GM15510 (cell line): ENCODE results near the gene FBXO8.

ENCODE experiments used
- POLR2A ChIP-seq: IDR thresholded peaks from 3 replicates; pipeline ENCODE4 v1.6.1; 2011; ENCODE audit warnings: borderline replicate concordance; ENCODE audit not compliant: insufficient read length; ENCODE audit errors: extremely low read depth

The FBXO8 gene

DNA sequence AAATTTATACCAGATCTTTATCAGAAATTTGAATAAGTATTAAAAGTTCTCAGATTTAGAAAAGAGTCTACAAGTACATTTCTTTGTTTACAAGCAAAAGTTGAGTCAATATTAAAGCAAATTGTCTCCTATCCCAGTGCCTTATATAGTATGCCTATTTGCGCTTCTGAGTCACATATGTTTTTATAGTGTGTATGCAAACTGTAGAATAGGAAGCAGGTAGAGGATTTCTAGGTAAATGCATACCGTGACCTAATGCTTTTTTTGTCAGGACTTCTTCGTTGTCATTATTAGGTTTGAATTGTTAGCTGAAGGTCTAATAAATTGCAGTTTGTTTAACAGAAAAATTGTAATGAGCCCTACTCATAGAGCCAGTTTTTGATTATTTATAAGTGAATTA, 22.5 kb upstream of the FBXO8 start:
- no peak for TF ChIP-seq POLR2A

DNA sequence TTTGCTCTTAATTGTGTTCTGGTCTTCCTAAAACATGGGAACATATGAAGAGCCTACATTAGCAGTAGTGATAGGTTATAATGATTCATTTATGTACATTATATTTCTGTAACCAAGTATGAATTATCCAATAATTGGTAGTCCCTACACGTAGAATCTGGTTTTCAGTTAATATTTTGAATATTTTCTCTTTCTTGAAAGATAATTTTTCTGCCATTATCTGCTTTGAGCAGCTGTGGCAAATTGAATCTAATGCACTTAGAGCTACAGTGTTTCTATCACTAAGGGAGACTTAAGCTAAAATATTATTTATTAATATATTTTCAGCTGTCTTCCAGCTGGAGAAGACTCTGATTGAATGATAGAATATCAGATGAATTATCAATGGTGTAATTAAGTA, 21.2 kb upstream of the FBXO8 start:
- no peak for TF ChIP-seq POLR2A

DNA sequence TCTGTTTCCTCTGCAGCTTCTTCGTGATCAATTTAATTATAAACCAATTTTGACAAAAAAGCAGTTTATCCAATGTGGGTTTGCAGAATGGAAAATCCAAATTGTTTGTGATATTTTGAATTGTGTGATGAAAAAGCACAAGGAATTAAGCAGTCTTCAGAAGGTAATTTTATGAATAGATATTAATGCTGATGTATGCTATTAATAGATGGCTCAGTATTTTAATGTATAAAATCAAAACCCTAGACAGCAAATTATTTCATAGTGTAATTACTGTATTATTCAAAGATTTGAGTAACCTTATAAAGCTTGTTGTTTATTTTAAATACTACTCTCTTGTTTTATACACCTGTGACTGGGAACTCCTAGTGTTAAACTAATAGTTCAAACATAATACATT, 20.2 kb upstream of the FBXO8 start:
- TF ChIP-seq POLR2A, result no peak

DNA sequence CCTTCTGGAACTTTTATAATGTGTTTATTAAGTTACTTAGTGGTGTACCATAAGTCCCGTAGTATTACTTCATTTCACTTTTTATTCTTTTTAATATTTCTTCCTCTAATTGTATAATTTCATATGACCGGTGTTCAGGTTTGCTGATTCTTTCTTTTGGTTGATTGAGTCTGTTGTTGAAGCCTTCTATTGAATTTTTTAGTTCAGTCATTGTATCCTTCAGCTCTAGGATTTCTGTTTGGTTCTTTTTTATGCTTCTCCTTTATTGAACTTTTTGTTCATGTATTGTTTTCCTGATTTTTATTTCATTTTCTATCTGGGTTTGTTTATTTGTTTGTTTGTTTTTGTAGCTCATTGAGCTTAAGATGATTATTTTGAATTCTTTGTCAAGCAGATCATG, 9.0 kb upstream of the FBXO8 start:
- no peak for TF ChIP-seq POLR2A

- TF ChIP-seq POLR2A, result no peak
Measured at GRCh38 chr4:174286870-174287269, 3.4 kb upstream of the FBXO8 start.

DNA sequence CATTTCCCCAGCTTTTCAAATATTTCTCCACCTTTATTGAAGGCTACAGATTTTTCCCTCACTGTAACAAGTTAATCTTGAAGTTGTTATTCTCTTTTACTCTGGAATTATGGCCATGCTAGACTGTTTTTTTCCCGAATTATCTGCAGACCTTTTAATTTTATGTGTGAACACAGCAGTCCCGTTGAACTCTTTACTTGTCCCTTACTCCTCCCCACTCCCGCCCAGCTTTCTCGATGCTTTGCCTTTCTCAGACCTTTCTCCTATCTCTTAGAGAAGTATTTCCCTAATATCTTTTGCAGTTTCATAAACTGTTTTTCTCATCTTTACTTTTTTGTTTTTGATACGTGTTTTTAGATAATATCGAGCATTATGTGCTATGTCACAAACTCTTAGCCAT, 1.0 kb upstream of the FBXO8 start:
- TF ChIP-seq POLR2A, result no peak

DNA sequence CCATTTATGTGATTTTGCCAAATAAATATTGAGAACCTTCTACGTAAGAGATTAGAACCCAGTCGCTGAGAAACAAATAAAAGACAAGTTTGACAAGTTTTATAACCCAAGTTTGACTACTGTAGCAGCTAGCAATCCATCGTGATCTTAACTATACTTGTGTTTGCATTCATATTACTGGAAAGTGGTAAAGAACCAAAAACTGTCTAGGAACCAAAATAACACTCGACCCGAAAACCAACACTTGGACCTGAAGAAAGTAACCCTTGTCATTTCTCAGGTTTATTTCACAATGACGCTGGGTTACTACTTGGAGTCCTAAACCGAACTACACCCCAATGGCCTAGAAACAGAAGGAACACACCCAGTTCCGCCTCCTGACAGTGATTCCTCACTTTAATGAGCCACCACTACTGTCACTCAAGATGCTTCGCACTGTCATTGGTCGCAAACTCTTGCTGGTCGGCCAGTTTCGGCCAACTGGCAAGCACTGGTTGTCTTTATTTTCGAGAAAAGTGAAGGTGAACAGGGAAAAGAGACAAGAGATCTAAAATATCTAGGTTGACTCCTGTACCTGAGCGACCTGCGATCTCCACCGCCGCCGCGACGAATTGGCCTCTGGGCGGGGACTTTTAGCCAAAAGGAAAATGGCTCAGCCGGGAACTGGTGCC, 496 bp downstream of the FBXO8 start:
- no peak for TF ChIP-seq POLR2A

DNA sequence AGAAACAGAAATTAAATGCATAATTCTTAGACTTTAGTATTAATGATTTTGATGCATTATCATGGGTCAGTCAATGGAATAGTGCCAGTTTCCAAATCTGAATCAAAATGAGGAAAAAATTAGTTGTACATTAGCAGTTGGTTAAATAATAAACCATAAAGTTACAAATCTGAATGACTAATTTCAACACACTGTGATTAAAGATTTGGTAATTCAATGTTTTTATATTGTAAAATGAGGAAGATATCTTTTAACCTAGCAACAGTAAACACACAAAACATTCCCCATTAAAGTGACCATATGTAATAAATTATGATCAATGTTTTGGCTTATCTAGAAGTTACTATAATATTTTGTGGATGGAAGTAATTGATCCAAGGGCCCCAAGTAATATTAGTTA, 1.6 kb downstream of the FBXO8 start:
- TF ChIP-seq POLR2A, result no peak

DNA sequence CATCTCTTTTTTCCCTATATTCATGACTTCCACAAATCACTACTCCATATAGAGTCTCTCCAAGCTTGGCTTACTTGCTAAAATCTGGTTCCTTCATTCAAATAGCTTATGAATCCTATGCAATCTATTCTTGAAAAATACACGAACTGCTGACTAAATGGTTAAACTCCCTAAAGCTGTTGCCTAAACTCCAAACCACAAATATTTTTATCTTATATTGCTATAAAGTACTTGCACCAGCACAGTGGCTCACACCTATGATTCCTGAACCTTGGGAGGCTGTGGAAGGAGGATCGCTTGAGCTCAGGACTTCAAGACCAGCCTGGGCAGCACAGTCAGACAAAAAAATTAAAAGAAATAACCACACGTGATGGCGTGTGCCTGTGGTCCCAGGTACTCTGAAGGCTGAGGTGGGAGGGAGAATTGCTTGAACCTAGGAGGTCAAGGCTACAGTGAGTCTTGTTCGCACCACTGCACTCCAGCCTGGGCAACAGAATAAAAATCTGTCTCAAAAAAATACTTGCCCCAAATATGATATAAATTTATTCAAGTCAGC, 2.2 kb downstream of the FBXO8 start:
- no peak for TF ChIP-seq POLR2A

GRCh38 chr4:174279433-174280155, 3.9 kb downstream of the FBXO8 start:
- TF ChIP-seq POLR2A, result no peak

GRCh38 chr4:174278467-174278866, 5.0 kb downstream of the FBXO8 start:
- no peak for TF ChIP-seq POLR2A

GRCh38 chr4:174277433-174277832, 6.0 kb downstream of the FBXO8 start:
- no peak for TF ChIP-seq POLR2A

DNA sequence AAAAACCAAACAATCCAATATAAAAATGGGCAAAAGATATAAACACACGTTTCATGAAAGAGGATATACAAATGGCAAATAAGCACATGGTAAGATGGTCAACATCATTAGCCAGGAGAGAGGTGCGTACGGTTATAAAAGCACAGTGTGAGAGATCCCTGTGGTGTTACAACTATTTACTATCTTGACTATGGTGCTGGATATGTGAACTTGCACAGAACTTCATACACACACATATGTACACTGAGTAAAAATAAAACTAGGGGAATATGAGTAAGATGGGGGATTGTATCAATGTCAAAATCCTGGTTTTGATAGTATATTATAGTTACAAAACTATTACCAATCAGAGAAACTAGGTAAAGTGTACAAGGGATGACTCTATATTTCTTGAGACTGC, 8.4 kb downstream of the FBXO8 start:
- no peak for TF ChIP-seq POLR2A

- TF ChIP-seq POLR2A, result no peak
Measured at GRCh38 chr4:174274436-174274835, 9.0 kb downstream of the FBXO8 start.

GRCh38 chr4:174273930-174274329, 9.5 kb downstream of the FBXO8 start:
- no peak for TF ChIP-seq POLR2A

- TF ChIP-seq POLR2A, result no peak
Measured at GRCh38 chr4:174266416-174266815, 17.1 kb downstream of the FBXO8 start.
